HCT116 (cell line): ENCODE data around the gene PTH2. TPM values are rescaled to one million over a fixed set of nuclear protein-coding genes. Genes with fewer than 3 reads are reported as not detected.

Experiments
- ATAC-seq: fragments of 200-7000 bp; cut with Tn5 transposase; 2 replicates; pipeline ENCODE4 v1.9.1; 2020; ENCODE audit warnings: mild to moderate bottlenecking, moderate library complexity
- BruUV-seq: library from RNA; stranded (reverse); fragments of 400-500 nt; replicated peaks from 2 replicates; lab custom pipeline; 2021; lab: Mats Ljungman, UMichigan
- CTCF ChIA-PET: fragments of 300-600 bp; sonication (Branson Sonifier 250); formaldehyde crosslinking; loops from one replicate; lab custom pipeline; 2021; ENCODE audit warnings: antibody characterized with exemption; lab: Charles Lee
- POLR2A ChIA-PET: fragments of 300-600, 350-600 bp; sonication (Branson Sonifier 250); formaldehyde crosslinking; loops from one replicate; lab custom pipeline; 2021; ENCODE audit warnings: antibody characterized with exemption; lab: Charles Lee
- RAD21 ChIA-PET, 2 experiments: fragments of 300-600 bp; sonication (Branson Sonifier 250); formaldehyde crosslinking; loops; one replicate each; lab custom pipeline; 2023; ENCODE audit warnings: low total read pairs in 2 of 2; ENCODE audit not compliant: uncharacterized antibody in 2 of 2, unreplicated experiment in 2 of 2, low non-redundant PET in 1 of 2; lab: Charles Lee
- DNase-seq: peaks from one replicate; pipeline ENCODE4 v3.0.0-alpha.2; 2010; ENCODE audit warnings: low read depth, low spot score
- H2AFZ ChIP-seq: fragments of 200-600 bp; shearing (Covaris generic), sonication (generic); 2 replicates; pipeline ENCODE4 v1.6.1; 2017; ENCODE audit warnings: low read depth, mixed run types, mixed read lengths, antibody characterized with exemption, low read length; ENCODE audit not compliant: poor library complexity, severe bottlenecking
- H3K27ac ChIP-seq: 2 replicates; pipeline ENCODE4 v1.5.1; 2012; ENCODE audit warnings: low read depth, low read length
- H3K27me3 ChIP-seq: fragments of 200-600 bp; sonication (generic); 2 replicates; pipeline ENCODE4 v1.6.1; 2016; ENCODE audit warnings: mixed run types, low read length, mixed read lengths; ENCODE audit not compliant: insufficient read depth
- H3K36me3 ChIP-seq, 2 experiments: fragments of 200-500 bp in 1 of 2; fragments of 200-600 bp in 1 of 2; sonication (Bioruptor generic) in 1 of 2; sonication (generic) in 1 of 2; 2 replicates each; pipeline versions ENCODE4 v1.5.1 to v1.6.1; 2014 to 2016; ENCODE audit warnings: low read length in 2 of 2, inconsistent platforms in 1 of 2, mixed read lengths in 1 of 2, mixed run types in 1 of 2; ENCODE audit not compliant: insufficient read depth in 2 of 2, control insufficient read depth in 1 of 2
- H3K4me1 ChIP-seq, 2 experiments: fragments of 200-600 bp in 1 of 2; sonication (generic) in 1 of 2; 2 replicates each; pipeline versions ENCODE4 v1.5.1 to v1.6.1; 2012 to 2017; ENCODE audit warnings: low read length in 2 of 2, inconsistent platforms in 1 of 2, mild to moderate bottlenecking in 1 of 2, mixed read lengths in 1 of 2, mixed run types in 1 of 2, moderate library complexity in 1 of 2; ENCODE audit not compliant: insufficient read depth in 2 of 2, control insufficient read depth in 1 of 2
- H3K4me2 ChIP-seq: fragments of 200-600 bp; sonication (generic); 2 replicates; pipeline ENCODE4 v1.6.1; 2017; ENCODE audit warnings: mixed run types, low read length, mixed read lengths
- H3K4me3 ChIP-seq, 2 experiments: fragments of 200-600 bp in 1 of 2; sonication (generic) in 1 of 2; replicated peaks in 1 of 2; 2 replicates each; pipeline ENCODE4 v1.5.1; 2011 to 2016; ENCODE audit warnings: low read length in 2 of 2, control low read depth in 1 of 2, low read depth in 1 of 2, mild to moderate bottlenecking in 1 of 2, mixed read lengths in 1 of 2, mixed run types in 1 of 2
- H3K79me2 ChIP-seq: fragments of 200-600 bp; sonication (generic); 2 replicates; pipeline ENCODE4 v1.6.1; 2017; ENCODE audit warnings: mild to moderate bottlenecking, mixed run types, low read length, moderate library complexity, mixed read lengths; ENCODE audit not compliant: insufficient read depth
- H3K9ac ChIP-seq: fragments of 200-600 bp; sonication (generic); 2 replicates; pipeline ENCODE4 v1.6.1; 2016; ENCODE audit warnings: low read length, mixed read lengths
- H3K9me2 ChIP-seq: fragments of 200-600 bp; sonication (generic), shearing (Covaris generic); 2 replicates; pipeline ENCODE4 v1.6.1; 2017; ENCODE audit warnings: mixed run types, mild to moderate bottlenecking, moderate library complexity; ENCODE audit not compliant: insufficient read depth
- H3K9me3 ChIP-seq, 2 experiments: fragments of 200-500 bp in 1 of 2; fragments of 200-600 bp in 1 of 2; sonication (Bioruptor generic) in 1 of 2; sonication (generic) in 1 of 2; 2 replicates each; pipeline ENCODE4 v1.6.1; 2014 to 2017; ENCODE audit warnings: low read length in 2 of 2, mixed read lengths in 2 of 2, inconsistent platforms in 1 of 2, low read depth in 1 of 2, mild to moderate bottlenecking in 1 of 2, mixed run types in 1 of 2, moderate library complexity in 1 of 2; ENCODE audit not compliant: control insufficient read depth in 1 of 2, insufficient read depth in 1 of 2
- H4K20me1 ChIP-seq: fragments of 200-600 bp; sonication (generic), shearing (Covaris generic); 2 replicates; pipeline ENCODE4 v1.6.1; 2017; ENCODE audit warnings: mixed run types, mild to moderate bottlenecking, moderate library complexity; ENCODE audit not compliant: insufficient read depth
- CBX3 ChIP-seq: IDR thresholded peaks from 2 replicates; pipeline ENCODE4 v1.6.1; 2012; ENCODE audit warnings: low read depth
- ELF1 ChIP-seq: IDR thresholded peaks from 2 replicates; pipeline ENCODE4 v1.6.1; 2012; ENCODE audit warnings: low read depth, borderline replicate concordance
- EZH2 ChIP-seq: fragments of 200-600 bp; sonication (generic); IDR thresholded peaks from 2 replicates; pipeline ENCODE4 v1.6.1; 2017; ENCODE audit warnings: antibody characterized with exemption, mixed run types
- JUND ChIP-seq: IDR thresholded peaks from 2 replicates; pipeline ENCODE4 v1.6.1; 2012
- POLR2AphosphoS5 ChIP-seq: IDR thresholded peaks from 2 replicates; pipeline ENCODE4 v1.6.1; 2011; ENCODE audit warnings: mild to moderate bottlenecking, low read depth, low read length, moderate library complexity
- SP1 ChIP-seq: IDR thresholded peaks from 2 replicates; pipeline ENCODE4 v1.6.1; 2012; ENCODE audit warnings: low read depth
- SRF ChIP-seq: IDR thresholded peaks from 2 replicates; pipeline ENCODE4 v1.6.1; 2012; ENCODE audit warnings: low read depth
- YY1 ChIP-seq: IDR thresholded peaks from 2 replicates; pipeline ENCODE4 v1.6.1; 2011; ENCODE audit warnings: low read length, low read depth, moderate library complexity, mild to moderate bottlenecking; ENCODE audit not compliant: insufficient replicate concordance; ENCODE audit errors: extremely low read depth
- ZFX ChIP-seq: fragments of 450-650 bp; IDR thresholded peaks from 2 replicates; pipeline ENCODE4 v1.6.1; 2017
- intact Hi-C: fragments of 100-400 bp; cut with micrococcal nuclease; formaldehyde crosslinking; loops from 2 replicates; pipeline ENCODE4 v1.10.0; 2022
- total RNA-seq: library from RNA; stranded (reverse); gene quantifications from one replicate; pipeline ENCODE4 v1.2.1, GENCODE V29; 2021; ENCODE audit not compliant: unreplicated experiment
- TF ChIP-seq, protein P1 (sequence below): IDR thresholded peaks from 2 replicates; pipeline ENCODE4 v1.6.1; 2012

The PTH2 gene
- total RNA-seq, 1 experiment from 2014 or later: 9.5 TPM

DNA sequence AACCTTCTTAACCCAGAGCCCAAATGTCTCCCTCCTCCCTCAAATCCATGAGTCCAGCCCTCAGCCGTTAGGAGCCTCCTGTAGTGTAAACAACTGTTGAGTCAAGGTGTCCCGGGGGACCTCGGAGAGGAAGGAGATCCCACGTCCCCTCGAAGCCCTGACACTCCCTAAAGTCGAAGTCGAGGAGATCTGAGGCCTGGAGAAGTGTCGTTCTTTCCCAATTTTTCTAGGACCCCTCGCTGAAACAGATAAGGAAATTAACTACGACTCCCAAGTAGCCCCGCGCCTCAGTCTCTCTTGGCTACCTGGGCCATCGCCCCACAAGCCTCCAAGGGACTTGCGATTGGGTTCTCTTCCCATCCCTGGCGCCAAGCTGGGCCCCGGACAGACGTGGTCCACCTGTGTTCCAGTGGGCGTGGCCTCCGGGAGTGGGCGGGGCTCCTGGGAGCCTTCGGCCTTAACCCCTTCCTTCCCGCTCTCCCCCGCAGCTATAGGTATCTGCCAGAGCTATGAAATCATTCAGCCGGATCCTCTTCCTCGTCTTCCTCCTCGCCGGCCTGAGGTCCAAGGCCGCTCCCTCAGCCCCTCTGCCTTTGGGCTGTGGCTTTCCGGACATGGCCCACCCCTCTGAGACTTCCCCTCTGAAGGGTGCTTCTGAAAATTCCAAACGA lies 2.8 kb upstream of the PTH2 start:
- ChIA-PET RAD21 (interaction anchor here in 1 of 2 experiments (1.4 kb wide), 1 partner anchor 16 kb away, joined by 3 read pairs; no protein-coding TSS in a partner anchor), CTCF (interaction anchor here (0.7 to 2.1 kb wide), 3 partner anchors 17 to 34 kb away, joined by 3 to 12 read pairs (median 4); no protein-coding TSS in a partner anchor), POLR2A (interaction anchor here (0.6 to 1.5 kb wide), 5 partner anchors 9 to 551 kb away, joined by 3 to 5 read pairs (median 3); partner anchors contain the start of gene PIH1D1)
- peak overlapping the region; percentile 12 for H3K27ac ChIP-seq
- peak overlapping the region; percentile 47 for H3K9ac ChIP-seq
- peaks cover 9% of the 10 kb centered on the region; the same call in 1 of the 2 replicates for H3K27me3 ChIP-seq
- TF ChIP-seq POLR2AphosphoS5 (peak; percentile 73), CBX3 (no peak), SP1 (peak; percentile 91), YY1 (peak; percentile 55), ZFX (peak; percentile 26; the same call in 1 of the 2 replicates), JUND (no peak), ELF1 (no peak)
- TF ChIP-seq, protein P1, sequence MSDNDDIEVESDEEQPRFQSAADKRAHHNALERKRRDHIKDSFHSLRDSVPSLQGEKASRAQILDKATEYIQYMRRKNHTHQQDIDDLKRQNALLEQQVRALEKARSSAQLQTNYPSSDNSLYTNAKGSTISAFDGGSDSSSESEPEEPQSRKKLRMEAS: peak; percentile 15; the same call in 1 of the 2 replicates
- intact Hi-C loops: no loop called here
- no peaks in the 10 kb centered on the region for H3K9me3 ChIP-seq
- TSS peak; percentile 80 for BruUV-seq
- H3K9me2 ChIP-seq: no peaks in the 10 kb centered on the region
- no peaks in the 10 kb centered on the region for H3K79me2 ChIP-seq
- no peaks in the 10 kb centered on the region for H4K20me1 ChIP-seq
- no peaks in the 10 kb centered on the region for H3K36me3 ChIP-seq
- ATAC-seq (peak; percentile 75), DNase-seq (peak; percentile 73)
- H3K4me2 ChIP-seq: peak overlapping the region; percentile 88
- H2AFZ ChIP-seq: peak overlapping the region; percentile 38
- peaks cover 12 to 38% of the 10 kb centered on the region in 2 experiments; a peak in 3 of 4 replicates for H3K4me1 ChIP-seq
- peak overlapping the region; percentile 46 to 61 for H3K4me3 ChIP-seq

DNA sequence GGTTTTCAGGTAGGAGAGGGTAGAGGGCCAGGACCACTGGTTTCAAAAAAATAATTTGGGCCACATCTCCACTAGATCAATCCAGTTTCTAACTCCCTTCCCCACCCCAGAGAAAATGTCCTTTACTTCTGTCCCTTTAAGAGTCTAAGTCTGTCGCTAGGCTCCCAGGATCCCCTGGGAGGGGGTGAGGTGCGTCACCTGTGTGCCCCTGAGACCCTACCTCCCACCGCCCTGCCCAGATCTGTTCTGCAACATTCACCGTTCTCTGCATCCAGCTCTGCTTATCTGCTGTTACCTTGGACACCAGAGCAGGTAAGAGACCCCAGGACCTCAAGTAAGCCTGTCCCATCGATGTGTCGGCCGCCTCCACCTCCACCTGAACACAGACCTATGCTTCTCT lies 1.9 kb upstream of the PTH2 start, which contains the start of gene GFY:
GFY (plus strand) TSS at position 211 of the 400 bp plus-strand sequence. CDS start 1,043 bp downstream, outside the sequence.
- Histone ChIP-seq H2AFZ (peak within 1 kb of the TSS; percentile 38), H3K4me2 (peak within 1 kb of the TSS; percentile 88), H4K20me1 (no peaks in the 10 kb centered on the region), H3K9me3 (no peaks in the 10 kb centered on the region), H3K9me2 (no peaks in the 10 kb centered on the region), H3K9ac (peak within 1 kb of the TSS; percentile 47), H3K27ac (peak within 1 kb of the TSS; percentile 9), H3K79me2 (no peaks in the 10 kb centered on the region), H3K4me1 (peaks cover 12 to 38% of the 10 kb centered on the region in 2 experiments; a peak in 3 of 4 replicates), H3K36me3 (no peaks in the 10 kb centered on the region), H3K27me3 (peaks cover 16% of the 10 kb centered on the region; the same call in 1 of the 2 replicates), H3K4me3 (peak within 1 kb of the TSS; percentile 46 to 61)
- no peak for TF ChIP-seq POLR2AphosphoS5
- TF ChIP-seq EZH2: no peak
- TF ChIP-seq YY1: no peak
- TF ChIP-seq SRF: no peak
- DNase-seq (no peak), ATAC-seq (no peak)
- intact Hi-C loops: no loop called here
- ChIA-PET RAD21 (no interaction called here), POLR2A (interaction anchor here (1.1 to 1.5 kb wide), 2 partner anchors 10 to 17 kb away, joined by 3 to 4 read pairs; no protein-coding TSS in a partner anchor), CTCF (interaction anchor here (1.3 to 2.1 kb wide), 2 partner anchors 19 to 33 kb away, joined by 4 to 12 read pairs; no protein-coding TSS in a partner anchor)
- BruUV-seq: no TSS peak
